ENCODE results near the gene NRF1.

Gene NRF1

DNA sequence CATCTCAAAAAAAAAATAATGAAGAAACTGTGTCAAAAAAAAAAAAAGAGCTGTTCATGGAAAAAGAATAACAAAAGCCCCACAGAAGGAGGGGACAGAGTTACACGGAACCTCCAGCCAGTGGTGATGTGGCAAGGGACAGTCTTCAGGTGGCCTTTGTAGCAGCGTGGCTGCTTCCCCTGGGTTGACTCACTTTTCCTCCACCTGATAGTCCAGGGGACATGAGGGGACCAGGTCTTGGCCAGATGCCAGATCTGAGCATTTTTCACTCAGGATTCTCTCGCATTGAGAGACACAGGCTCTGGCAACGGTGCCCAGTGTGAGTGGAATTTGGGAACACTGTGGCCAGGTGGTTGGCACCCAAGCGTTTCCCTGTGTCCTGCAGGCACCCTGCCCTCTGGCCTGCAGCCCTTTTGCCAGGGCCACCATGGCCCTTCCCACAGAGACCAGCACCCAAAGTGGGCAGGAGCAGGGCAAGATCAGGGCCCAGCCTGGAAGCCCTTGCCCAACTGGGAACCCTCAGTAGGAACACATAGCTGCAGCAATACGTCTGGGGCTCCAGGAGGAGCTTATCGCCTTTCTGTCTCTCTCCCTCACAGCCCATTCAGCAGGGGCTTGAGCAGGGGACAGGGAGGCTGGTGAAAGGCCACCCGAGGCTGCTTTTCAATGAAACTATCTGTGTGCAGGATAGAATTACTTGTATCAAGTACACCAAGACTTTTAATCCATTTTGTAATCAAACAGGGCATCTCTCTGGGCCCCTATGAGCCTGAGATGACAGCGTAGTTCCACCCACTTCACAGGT, 182.2 kb downstream of the NRF1 start:
- no peak for TF ChIP-seq SIN3A (IDR thresholded peaks at IDR 0.05; ENCODE audit: borderline replicate concordance, insufficient read depth, low read length)
- TF ChIP-seq, protein P1, sequence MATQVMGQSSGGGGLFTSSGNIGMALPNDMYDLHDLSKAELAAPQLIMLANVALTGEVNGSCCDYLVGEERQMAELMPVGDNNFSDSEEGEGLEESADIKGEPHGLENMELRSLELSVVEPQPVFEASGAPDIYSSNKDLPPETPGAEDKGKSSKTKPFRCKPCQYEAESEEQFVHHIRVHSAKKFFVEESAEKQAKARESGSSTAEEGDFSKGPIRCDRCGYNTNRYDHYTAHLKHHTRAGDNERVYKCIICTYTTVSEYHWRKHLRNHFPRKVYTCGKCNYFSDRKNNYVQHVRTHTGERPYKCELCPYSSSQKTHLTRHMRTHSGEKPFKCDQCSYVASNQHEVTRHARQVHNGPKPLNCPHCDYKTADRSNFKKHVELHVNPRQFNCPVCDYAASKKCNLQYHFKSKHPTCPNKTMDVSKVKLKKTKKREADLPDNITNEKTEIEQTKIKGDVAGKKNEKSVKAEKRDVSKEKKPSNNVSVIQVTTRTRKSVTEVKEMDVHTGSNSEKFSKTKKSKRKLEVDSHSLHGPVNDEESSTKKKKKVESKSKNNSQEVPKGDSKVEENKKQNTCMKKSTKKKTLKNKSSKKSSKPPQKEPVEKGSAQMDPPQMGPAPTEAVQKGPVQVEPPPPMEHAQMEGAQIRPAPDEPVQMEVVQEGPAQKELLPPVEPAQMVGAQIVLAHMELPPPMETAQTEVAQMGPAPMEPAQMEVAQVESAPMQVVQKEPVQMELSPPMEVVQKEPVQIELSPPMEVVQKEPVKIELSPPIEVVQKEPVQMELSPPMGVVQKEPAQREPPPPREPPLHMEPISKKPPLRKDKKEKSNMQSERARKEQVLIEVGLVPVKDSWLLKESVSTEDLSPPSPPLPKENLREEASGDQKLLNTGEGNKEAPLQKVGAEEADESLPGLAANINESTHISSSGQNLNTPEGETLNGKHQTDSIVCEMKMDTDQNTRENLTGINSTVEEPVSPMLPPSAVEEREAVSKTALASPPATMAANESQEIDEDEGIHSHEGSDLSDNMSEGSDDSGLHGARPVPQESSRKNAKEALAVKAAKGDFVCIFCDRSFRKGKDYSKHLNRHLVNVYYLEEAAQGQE (IDR thresholded peaks at IDR 0.05; ENCODE audit: insufficient read depth in 1 of 2, low read depth in 2 of 2, low read length in 2 of 2), result no peak
- no peak for TF ChIP-seq TAF1 (IDR thresholded peaks at IDR 0.05; ENCODE audit: borderline replicate concordance, insufficient read depth, low read length)
- no peak for TF ChIP-seq FOXP2 (optimal IDR thresholded peaks at IDR 0.05; ENCODE audit: borderline replicate concordance, extremely low read depth, extremely low read length, insufficient read depth)
- no peak for TF ChIP-seq POLR2AphosphoS5 (IDR thresholded peaks at IDR 0.05; ENCODE audit: low read depth, low read length)

DNA sequence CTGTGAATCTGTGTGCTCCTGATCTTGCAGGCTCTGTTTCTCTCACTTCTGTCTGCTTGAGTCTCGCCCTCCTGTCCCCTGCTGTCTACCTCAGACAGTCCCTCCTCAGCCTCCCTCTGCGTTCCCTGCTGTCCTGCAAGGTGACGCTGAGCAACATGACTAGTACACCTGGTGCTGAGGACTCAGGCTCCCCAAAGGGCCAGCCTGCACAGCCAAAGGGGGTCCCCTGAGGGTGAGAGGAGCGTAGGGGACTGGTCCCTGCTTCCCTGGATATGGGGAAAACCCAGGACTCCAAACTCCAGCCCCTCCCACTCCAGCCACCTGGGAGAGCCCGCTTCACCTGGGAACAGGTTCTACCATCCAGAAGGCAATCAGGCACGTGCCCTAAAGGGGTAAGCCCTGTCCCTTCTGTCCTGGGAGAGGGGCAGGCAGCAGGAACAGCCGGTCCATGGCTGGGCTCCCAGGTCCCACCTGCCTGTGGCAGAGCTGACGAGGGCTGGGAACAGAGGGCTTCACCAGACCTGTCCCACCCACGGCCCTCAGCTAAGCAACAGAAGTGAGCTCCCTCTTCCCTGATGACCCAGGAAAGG, 184.8 kb downstream of the NRF1 start:
- no peak for TF ChIP-seq POLR2AphosphoS5 (IDR thresholded peaks at IDR 0.05; ENCODE audit: low read depth, low read length)

DNA sequence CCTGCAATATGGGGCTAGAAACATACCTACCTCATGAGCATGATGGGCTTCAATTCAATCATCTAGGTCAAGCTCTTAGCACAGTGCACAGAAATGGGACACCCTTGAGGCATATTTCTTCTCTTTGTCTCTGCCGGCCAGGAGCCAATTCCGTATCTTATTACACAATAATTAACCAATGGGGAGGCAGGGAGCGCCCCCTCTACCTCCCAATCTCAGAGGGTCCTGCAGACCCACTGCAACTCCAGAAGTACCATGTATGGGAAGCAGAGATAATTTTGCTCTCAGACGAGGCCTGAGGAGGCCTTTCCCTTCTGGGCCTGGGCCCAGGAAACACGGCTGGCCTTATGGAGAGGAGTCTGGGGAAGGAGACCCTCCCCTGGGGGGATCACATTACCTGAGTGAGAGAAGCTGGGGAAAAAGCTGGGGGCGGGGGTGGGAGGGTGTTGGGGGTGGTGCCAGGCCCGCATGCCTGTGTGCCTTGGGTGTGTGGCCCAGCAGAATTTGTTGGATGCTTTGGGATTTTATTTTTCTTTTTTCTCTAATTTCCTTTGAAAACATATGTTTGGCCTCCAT, 185.8 kb downstream of the NRF1 start:
- TF ChIP-seq TAF1 (IDR thresholded peaks at IDR 0.05; ENCODE audit: borderline replicate concordance, insufficient read depth, low read length) (no peak), FOXP2 (optimal IDR thresholded peaks at IDR 0.05; ENCODE audit: borderline replicate concordance, extremely low read depth, extremely low read length, insufficient read depth) (no peak), POLR2AphosphoS5 (IDR thresholded peaks at IDR 0.05; ENCODE audit: low read depth, low read length) (no peak), SIN3A (IDR thresholded peaks at IDR 0.05; ENCODE audit: borderline replicate concordance, insufficient read depth, low read length) (no peak)
- TF ChIP-seq, protein P1 (IDR thresholded peaks at IDR 0.05; ENCODE audit: insufficient read depth in 1 of 2, low read depth in 2 of 2, low read length in 2 of 2), result no peak

DNA sequence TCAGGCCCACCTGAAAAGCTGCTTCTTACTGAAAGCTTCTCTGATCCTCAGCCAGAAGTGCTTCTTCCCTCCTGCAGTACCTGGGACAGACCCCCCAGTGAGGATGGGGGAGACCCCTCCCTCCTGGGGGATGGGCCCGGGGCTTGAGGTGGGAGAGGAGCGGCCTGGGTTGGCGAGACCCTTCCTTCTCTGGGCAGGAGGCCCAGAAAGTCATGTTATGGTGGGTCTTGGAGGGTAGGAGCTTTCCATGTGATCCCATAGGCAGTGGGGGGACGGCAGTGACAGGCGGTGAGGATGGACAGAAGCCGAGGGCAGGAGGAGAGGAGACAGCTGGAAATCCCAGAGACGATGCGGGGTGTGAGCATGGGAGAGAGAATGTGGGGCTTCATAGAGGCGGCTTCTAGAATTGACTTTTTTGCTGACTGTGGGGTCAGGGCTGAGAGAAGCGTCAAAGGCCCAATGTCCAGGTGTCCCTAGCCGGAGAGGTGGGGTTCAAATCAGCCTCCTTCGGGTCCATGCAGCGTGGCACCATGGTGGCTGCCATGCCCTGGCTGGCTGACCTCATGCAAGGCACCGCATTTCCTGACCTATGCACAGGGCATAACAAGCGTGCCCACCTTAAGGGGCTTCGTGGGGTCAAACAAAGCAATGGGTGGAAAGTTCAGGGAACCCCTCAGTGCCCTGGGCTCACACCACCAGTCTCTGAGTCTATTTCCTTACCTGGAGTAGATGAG, 187.3 kb downstream of the NRF1 start:
- TF ChIP-seq FOXP2 (optimal IDR thresholded peaks at IDR 0.05; ENCODE audit: borderline replicate concordance, extremely low read depth, extremely low read length, insufficient read depth), result no peak
- TF ChIP-seq SIN3A (IDR thresholded peaks at IDR 0.05; ENCODE audit: borderline replicate concordance, insufficient read depth, low read length), result no peak
- no peak for TF ChIP-seq POLR2AphosphoS5 (IDR thresholded peaks at IDR 0.05; ENCODE audit: low read depth, low read length)
- TF ChIP-seq, protein P1 (IDR thresholded peaks at IDR 0.05; ENCODE audit: insufficient read depth in 1 of 2, low read depth in 2 of 2, low read length in 2 of 2), result no peak
- TF ChIP-seq TAF1 (IDR thresholded peaks at IDR 0.05; ENCODE audit: borderline replicate concordance, insufficient read depth, low read length), result no peak

DNA sequence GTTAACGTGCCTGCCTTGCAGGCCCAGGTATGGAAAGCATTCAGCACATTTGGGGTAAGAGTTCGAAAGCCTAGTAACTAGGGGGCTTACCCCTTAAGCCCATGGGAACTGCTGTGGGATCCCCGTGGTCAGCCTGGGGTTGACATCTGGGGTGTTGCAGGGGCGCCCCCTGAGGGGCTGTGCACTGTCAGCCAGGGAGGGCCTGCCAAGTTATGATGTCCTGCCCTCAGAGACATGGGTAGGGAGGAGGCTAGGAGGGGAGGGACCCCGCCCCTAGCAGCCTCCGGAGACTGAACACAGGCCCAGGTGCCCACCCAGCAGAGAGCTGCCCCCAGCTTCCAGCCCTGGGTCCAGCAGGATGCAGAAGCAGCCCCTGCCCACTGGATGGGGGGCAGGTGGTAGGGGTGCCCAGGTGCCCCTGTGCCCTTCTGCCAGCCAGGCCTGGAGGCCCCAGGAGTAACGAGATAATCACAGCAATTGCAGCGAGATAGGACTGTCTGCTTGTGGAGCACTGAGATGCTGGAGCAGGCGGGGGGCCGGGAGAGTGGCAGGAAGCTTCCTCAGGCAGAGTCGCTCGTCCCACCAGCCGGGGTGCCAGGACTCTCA, 187.9 kb downstream of the NRF1 start:
- TF ChIP-seq FOXP2 (optimal IDR thresholded peaks at IDR 0.05; ENCODE audit: borderline replicate concordance, extremely low read depth, extremely low read length, insufficient read depth), result no peak
- TF ChIP-seq, protein P1 (IDR thresholded peaks at IDR 0.05; ENCODE audit: insufficient read depth in 1 of 2, low read depth in 2 of 2, low read length in 2 of 2), result no peak
- no peak for TF ChIP-seq TAF1 (IDR thresholded peaks at IDR 0.05; ENCODE audit: borderline replicate concordance, insufficient read depth, low read length)
- no peak for TF ChIP-seq POLR2AphosphoS5 (IDR thresholded peaks at IDR 0.05; ENCODE audit: low read depth, low read length)
- TF ChIP-seq SIN3A (IDR thresholded peaks at IDR 0.05; ENCODE audit: borderline replicate concordance, insufficient read depth, low read length), result no peak
